PC-9 (cell line): ENCODE data around the gene IGFBP2. TPM values are rescaled to one million over a fixed set of nuclear protein-coding genes. Genes with fewer than 3 reads are reported as not detected.

Experiments
- BruUV-seq: library from RNA; stranded (reverse); fragments of 400-500 nt; replicated peaks from 2 replicates; lab custom pipeline; 2021; lab: Mats Ljungman, UMichigan
- CTCF ChIA-PET: fragments of 300-600 bp; sonication (Branson Sonifier 250); formaldehyde crosslinking; loops from one replicate; lab custom pipeline; 2022; ENCODE audit warnings: antibody characterized with exemption; lab: Charles Lee
- POLR2A ChIA-PET: fragments of 300-600 bp; sonication (Branson Sonifier 250); formaldehyde crosslinking; loops from one replicate; lab custom pipeline; 2022; ENCODE audit warnings: antibody characterized with exemption; ENCODE audit not compliant: unreplicated experiment; lab: Charles Lee
- DNase-seq, 2 experiments: peaks; one replicate each; pipeline versions ENCODE4 v3.0.0 to v3.0.0-alpha.2; 2015 to 2022; ENCODE audit warnings: mixed read lengths in 1 of 2
- H2AFZ ChIP-seq: fragments of 200-600 bp; sonication (generic); 2 replicates; pipeline ENCODE4 v1.8.1; 2017; ENCODE audit warnings: antibody characterized with exemption
- H3F3A ChIP-seq: fragments of 200-600 bp; sonication (generic); 2 replicates; pipeline ENCODE4 v1.8.1; 2017; ENCODE audit warnings: antibody characterized with exemption, mild to moderate bottlenecking, low read depth; ENCODE audit not compliant: insufficient read depth
- H3K27ac ChIP-seq: fragments of 200-600 bp; sonication (generic); 2 replicates; pipeline ENCODE4 v1.6.1; 2016; ENCODE audit warnings: mixed run types
- H3K27me3 ChIP-seq: fragments of 200-600 bp; sonication (generic); 2 replicates; pipeline ENCODE4 v1.6.1; 2016; ENCODE audit warnings: low read depth, mixed run types; ENCODE audit not compliant: insufficient read depth
- H3K36me3 ChIP-seq: fragments of 200-600 bp; sonication (generic); 2 replicates; pipeline ENCODE4 v1.6.1; 2016; ENCODE audit warnings: low read depth, mixed run types
- H3K4me1 ChIP-seq: fragments of 200-600 bp; sonication (generic); replicated peaks from 2 replicates; pipeline ENCODE4 v1.6.1; 2016; ENCODE audit warnings: mixed run types; ENCODE audit not compliant: insufficient read depth
- H3K4me2 ChIP-seq: fragments of 200-600 bp; sonication (generic); 2 replicates; pipeline ENCODE4 v1.6.1; 2017; ENCODE audit warnings: mixed run types
- H3K4me3 ChIP-seq: fragments of 200-600 bp; sonication (generic); 2 replicates; pipeline ENCODE4 v1.6.1; 2016; ENCODE audit warnings: mixed run types
- H3K79me2 ChIP-seq: fragments of 200-600 bp; sonication (generic); 2 replicates; pipeline ENCODE4 v1.6.1; 2017; ENCODE audit warnings: low read depth, mixed run types
- H3K9me2 ChIP-seq: fragments of 200-600 bp; sonication (generic); 2 replicates; pipeline ENCODE4 v1.8.1; 2017; ENCODE audit warnings: mild to moderate bottlenecking; ENCODE audit not compliant: insufficient read depth
- H3K9me3 ChIP-seq: fragments of 200-600 bp; sonication (generic); 2 replicates; pipeline ENCODE4 v1.8.1; 2016; ENCODE audit warnings: low read depth; ENCODE audit not compliant: insufficient read depth
- H4K20me1 ChIP-seq: fragments of 200-600 bp; sonication (generic); 2 replicates; pipeline ENCODE4 v1.8.1; 2017; ENCODE audit not compliant: insufficient read depth
- EZH2 ChIP-seq: fragments of 200-600 bp; sonication (generic); IDR thresholded peaks from 2 replicates; pipeline ENCODE4 v1.8.0; 2017; ENCODE audit warnings: antibody characterized with exemption, low read depth
- intact Hi-C: fragments of 100-400 bp; cut with micrococcal nuclease; formaldehyde crosslinking; loops from one replicate; pipeline ENCODE4 v1.10.0; 2022; ENCODE audit not compliant: unreplicated experiment
- total RNA-seq: library from RNA; stranded (reverse); gene quantifications from 2 replicates; pipeline ENCODE4 v1.2.3, GENCODE V29; 2021
- TF ChIP-seq, protein P1 (sequence below): fragments of 200-600 bp; sonication (generic); conservative IDR thresholded peaks from 2 replicates; pipeline ENCODE4 v1.6.1; 2017; ENCODE audit warnings: mixed run types, antibody characterized with exemption, mild to moderate bottlenecking, moderate library complexity

Gene IGFBP2
- total RNA-seq, 1 experiment from 2014 or later = 106 TPM

DNA sequence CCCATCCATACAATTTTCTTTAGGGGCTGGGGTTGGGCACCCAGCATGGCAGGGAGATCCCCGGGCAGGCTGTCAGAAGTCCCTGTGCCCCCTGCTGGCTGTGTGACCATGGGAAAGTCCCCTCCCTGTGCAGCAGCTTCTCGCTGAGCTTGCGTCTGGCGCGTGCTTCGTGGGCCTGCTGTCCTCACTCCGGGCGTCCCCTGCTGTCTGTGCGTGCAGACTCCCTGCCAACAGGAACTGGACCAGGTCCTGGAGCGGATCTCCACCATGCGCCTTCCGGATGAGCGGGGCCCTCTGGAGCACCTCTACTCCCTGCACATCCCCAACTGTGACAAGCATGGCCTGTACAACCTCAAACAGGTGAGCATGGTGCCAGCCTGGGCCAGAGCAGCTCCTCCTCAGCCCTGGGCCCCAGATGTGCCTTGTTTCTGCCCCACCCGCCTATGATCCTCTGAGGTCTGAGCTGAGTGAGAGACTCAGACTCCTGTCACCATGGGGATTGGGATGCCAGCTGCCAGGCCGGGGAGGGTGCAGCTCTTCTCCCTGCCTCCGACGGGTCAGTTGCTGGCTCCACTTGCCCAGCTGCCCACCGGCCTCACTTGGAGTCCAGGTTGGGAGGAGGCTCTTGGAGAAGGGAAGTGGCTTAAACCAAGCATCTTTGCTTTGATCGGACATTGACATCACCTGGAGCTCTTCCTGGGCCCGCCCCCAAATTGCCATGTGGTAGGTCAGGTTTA lies 28.6 kb downstream of the IGFBP2 start:
- no peak overlapping the region for H3K4me3 ChIP-seq
- CTCF ChIA-PET = no interaction called here
- peaks cover 10% of the 10 kb centered on the region; the same call in 1 of the 2 replicates for H3F3A ChIP-seq
- H3K27me3 ChIP-seq = no peaks in the 10 kb centered on the region
- no TSS peak for BruUV-seq
- peaks cover 25% of the 10 kb centered on the region for H3K4me1 ChIP-seq
- DNase-seq = no peak
- no peak overlapping the region for H2AFZ ChIP-seq
- H3K9me3 ChIP-seq = no peaks in the 10 kb centered on the region
- intact Hi-C loops = no loop called here
- H3K79me2 ChIP-seq = no peaks in the 10 kb centered on the region
- H3K36me3 ChIP-seq = no peaks in the 10 kb centered on the region
- H3K9me2 ChIP-seq = no peaks in the 10 kb centered on the region
- H4K20me1 ChIP-seq = no peaks in the 10 kb centered on the region
- no peak overlapping the region for H3K27ac ChIP-seq
- POLR2A ChIA-PET = no interaction called here
- no peak overlapping the region for H3K4me2 ChIP-seq
- TF ChIP-seq, protein P1, sequence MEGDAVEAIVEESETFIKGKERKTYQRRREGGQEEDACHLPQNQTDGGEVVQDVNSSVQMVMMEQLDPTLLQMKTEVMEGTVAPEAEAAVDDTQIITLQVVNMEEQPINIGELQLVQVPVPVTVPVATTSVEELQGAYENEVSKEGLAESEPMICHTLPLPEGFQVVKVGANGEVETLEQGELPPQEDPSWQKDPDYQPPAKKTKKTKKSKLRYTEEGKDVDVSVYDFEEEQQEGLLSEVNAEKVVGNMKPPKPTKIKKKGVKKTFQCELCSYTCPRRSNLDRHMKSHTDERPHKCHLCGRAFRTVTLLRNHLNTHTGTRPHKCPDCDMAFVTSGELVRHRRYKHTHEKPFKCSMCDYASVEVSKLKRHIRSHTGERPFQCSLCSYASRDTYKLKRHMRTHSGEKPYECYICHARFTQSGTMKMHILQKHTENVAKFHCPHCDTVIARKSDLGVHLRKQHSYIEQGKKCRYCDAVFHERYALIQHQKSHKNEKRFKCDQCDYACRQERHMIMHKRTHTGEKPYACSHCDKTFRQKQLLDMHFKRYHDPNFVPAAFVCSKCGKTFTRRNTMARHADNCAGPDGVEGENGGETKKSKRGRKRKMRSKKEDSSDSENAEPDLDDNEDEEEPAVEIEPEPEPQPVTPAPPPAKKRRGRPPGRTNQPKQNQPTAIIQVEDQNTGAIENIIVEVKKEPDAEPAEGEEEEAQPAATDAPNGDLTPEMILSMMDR = 0 out of 2 replicates have a peak, but pooled peaks have one; percentile 20
- TF ChIP-seq EZH2 = no peak

DNA sequence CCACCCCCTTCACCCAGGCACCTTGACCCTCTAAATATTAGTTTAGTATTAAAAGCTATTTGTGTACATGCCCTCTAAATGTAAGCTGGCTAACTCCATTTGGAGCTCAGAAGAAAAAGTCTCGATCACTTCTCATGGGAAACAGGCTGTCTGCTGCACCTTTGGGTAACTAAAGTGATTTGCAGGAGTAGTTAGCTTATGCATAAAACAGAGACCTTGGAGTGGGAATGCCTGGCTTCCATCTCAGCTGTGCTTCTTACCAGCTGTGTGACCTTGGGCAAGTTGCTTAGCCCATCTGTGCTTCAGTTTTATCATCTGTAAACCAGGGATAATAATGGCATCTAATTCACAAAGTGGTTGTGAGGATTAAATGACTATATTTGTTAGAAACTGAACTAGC lies 29.9 kb downstream of the IGFBP2 start:
- H3K27me3 ChIP-seq = no peaks in the 10 kb centered on the region
- TF ChIP-seq EZH2 = no peak
- TF ChIP-seq, protein P1 = no peak
- peaks cover 25% of the 10 kb centered on the region for H3K4me1 ChIP-seq
- no TSS peak for BruUV-seq
- H3K27ac ChIP-seq = no peak overlapping the region
- no peaks in the 10 kb centered on the region for H3K9me3 ChIP-seq
- no peak overlapping the region for H3K4me3 ChIP-seq
- POLR2A ChIA-PET = no interaction called here
- no peak overlapping the region for H3K4me2 ChIP-seq
- no peaks in the 10 kb centered on the region for H3K36me3 ChIP-seq
- H4K20me1 ChIP-seq = no peaks in the 10 kb centered on the region
- no peaks in the 10 kb centered on the region for H3K9me2 ChIP-seq
- H3F3A ChIP-seq = peaks cover 10% of the 10 kb centered on the region; the same call in 1 of the 2 replicates
- DNase-seq = no peak
- CTCF ChIA-PET = interaction anchor here (0.8 kb wide), 1 partner anchor 144 kb away, joined by 3 read pairs; no protein-coding TSS in a partner anchor
- H2AFZ ChIP-seq = no peak overlapping the region
- intact Hi-C loops = no loop called here
- no peaks in the 10 kb centered on the region for H3K79me2 ChIP-seq

DNA sequence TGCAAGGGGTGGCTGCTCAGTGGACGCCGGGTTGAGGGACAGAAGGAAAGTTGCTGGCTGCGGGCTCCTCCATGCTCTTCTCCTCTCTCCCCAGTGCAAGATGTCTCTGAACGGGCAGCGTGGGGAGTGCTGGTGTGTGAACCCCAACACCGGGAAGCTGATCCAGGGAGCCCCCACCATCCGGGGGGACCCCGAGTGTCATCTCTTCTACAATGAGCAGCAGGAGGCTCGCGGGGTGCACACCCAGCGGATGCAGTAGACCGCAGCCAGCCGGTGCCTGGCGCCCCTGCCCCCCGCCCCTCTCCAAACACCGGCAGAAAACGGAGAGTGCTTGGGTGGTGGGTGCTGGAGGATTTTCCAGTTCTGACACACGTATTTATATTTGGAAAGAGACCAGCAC lies 30.6 kb downstream of the IGFBP2 start:
- Histone ChIP-seq H3K4me1 (peaks cover 25% of the 10 kb centered on the region), H3F3A (peaks cover 10% of the 10 kb centered on the region; the same call in 1 of the 2 replicates), H3K27ac (no peak overlapping the region), H3K4me3 (no peak overlapping the region), H3K9me2 (no peaks in the 10 kb centered on the region), H3K4me2 (no peak overlapping the region), H3K79me2 (no peaks in the 10 kb centered on the region), H3K36me3 (no peaks in the 10 kb centered on the region), H4K20me1 (no peaks in the 10 kb centered on the region), H2AFZ (no peak overlapping the region), H3K27me3 (no peaks in the 10 kb centered on the region), H3K9me3 (no peaks in the 10 kb centered on the region)
- CTCF ChIA-PET = no interaction called here
- no peak for DNase-seq
- BruUV-seq = no TSS peak
- intact Hi-C loops = loop anchor here (2.0 kb wide), 1 partner anchor 27 kb away; no protein-coding TSS in a partner anchor
- POLR2A ChIA-PET = no interaction called here
- no peak for TF ChIP-seq EZH2
- TF ChIP-seq, protein P1 = no peak
